Measurements from ENCODE around the gene PCDH15.

- TF ChIP-seq POLR2A (IDR thresholded peaks at IDR 0.05) = no peak
- no peak for TF ChIP-seq CTCF (IDR thresholded peaks at IDR 0.05)
Observed at GRCh38 chr10:54449056-54449455, 352.0 kb downstream of the PCDH15 start.
